ENCODE data around the gene INSYN2A.

INSYN2A gene, protein sequence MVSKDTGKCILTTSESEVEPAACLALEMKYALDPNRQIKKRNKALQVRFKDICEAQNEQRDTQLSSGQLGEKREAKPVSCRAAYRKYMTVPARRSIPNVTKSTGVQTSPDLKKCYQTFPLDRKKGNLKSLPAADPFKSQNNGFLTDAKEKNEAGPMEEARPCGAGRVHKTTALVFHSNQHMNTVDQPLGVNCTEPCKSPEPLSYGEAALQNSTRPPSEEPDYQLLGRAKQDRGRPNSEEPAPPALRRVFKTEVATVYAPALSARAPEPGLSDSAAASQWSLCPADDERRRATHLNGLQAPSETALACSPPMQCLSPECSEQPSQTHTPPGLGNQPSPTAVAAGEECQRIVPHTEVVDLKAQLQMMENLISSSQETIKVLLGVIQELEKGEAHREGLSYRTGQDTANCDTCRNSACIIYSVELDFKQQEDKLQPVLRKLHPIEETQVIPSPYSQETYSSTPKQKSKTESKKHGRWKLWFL

DNA sequence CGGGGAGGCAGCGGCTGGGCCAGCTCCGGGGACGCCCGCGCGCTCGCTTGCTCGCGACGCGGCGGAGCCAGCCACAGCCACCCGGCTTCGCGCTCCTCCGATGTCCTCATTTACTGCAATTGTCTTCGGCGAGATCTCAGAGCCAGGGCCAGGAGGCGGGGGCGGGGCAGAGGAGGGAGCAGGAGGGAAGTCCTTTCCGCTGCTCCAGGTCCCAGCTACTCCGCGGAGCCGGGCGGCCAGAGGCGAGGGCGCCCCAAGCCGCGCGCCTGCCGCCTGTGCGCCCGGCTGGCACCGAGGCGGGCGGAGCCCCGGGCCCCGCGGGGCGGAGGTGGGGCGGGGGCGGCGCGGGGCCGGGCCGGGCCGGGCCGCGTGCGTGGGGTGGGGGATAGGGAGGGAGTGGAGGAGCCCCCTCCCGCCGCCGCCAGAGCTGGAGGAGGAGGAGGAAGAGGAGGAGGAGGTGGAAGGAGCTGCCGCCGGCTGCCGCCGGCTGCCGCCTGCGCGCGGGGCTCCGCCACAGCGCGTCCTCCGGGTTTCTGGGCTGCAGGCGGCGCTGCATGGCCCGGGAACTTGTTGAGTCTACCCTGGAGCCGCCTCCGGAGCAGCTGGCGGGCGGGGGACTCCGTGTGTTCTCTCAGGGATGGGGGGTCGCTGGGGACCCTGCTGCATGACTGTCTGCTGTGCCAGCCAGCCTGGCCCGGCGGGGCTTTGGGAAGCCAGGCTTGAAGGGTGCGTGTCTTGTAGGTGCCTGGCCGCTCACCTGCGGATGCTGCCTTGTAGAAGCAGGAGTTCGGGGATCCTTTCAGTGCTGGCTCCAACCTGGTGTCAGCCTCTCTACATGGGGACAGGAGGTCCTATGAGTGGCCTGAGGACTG, at the start of gene INSYN2A:
TSS of gene INSYN2A (minus strand) at position 310 of the 872 bp plus-strand sequence. CDS start 20,196 bp downstream, outside the sequence.
- no peak for TF ChIP-seq ZNF70 (CRISPR knock-in tag; IDR thresholded peaks at IDR 0.05)
- TF ChIP-seq CSRNP3 (CRISPR knock-in tag; IDR thresholded peaks at IDR 0.05), result no peak
- no peak for TF ChIP-seq CREB5 (CRISPR knock-in tag; IDR thresholded peaks at IDR 0.05; ENCODE audit: low read depth)
- no peak for TF ChIP-seq TOX (CRISPR knock-in tag; IDR thresholded peaks at IDR 0.05; ENCODE audit: borderline replicate concordance)
- TF ChIP-seq RARB (CRISPR knock-in tag; IDR thresholded peaks at IDR 0.05), result no peak
- TF ChIP-seq, protein P1, sequence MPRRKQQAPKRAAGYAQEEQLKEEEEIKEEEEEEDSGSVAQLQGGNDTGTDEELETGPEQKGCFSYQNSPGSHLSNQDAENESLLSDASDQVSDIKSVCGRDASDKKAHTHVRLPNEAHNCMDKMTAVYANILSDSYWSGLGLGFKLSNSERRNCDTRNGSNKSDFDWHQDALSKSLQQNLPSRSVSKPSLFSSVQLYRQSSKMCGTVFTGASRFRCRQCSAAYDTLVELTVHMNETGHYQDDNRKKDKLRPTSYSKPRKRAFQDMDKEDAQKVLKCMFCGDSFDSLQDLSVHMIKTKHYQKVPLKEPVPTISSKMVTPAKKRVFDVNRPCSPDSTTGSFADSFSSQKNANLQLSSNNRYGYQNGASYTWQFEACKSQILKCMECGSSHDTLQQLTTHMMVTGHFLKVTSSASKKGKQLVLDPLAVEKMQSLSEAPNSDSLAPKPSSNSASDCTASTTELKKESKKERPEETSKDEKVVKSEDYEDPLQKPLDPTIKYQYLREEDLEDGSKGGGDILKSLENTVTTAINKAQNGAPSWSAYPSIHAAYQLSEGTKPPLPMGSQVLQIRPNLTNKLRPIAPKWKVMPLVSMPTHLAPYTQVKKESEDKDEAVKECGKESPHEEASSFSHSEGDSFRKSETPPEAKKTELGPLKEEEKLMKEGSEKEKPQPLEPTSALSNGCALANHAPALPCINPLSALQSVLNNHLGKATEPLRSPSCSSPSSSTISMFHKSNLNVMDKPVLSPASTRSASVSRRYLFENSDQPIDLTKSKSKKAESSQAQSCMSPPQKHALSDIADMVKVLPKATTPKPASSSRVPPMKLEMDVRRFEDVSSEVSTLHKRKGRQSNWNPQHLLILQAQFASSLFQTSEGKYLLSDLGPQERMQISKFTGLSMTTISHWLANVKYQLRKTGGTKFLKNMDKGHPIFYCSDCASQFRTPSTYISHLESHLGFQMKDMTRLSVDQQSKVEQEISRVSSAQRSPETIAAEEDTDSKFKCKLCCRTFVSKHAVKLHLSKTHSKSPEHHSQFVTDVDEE (CRISPR knock-in tag; IDR thresholded peaks at IDR 0.05), result no peak
- TF ChIP-seq ISL1 (CRISPR knock-in tag; IDR thresholded peaks at IDR 0.05), result no peak
- no peak for TF ChIP-seq PPARA (CRISPR knock-in tag; IDR thresholded peaks at IDR 0.05; ENCODE audit: borderline replicate concordance)
- TF ChIP-seq PATZ1 (CRISPR knock-in tag; IDR thresholded peaks at IDR 0.05; ENCODE audit: borderline replicate concordance), result no peak
- no peak for TF ChIP-seq ZC3H10 (CRISPR knock-in tag; IDR thresholded peaks at IDR 0.05)
- peak; percentile 56 for ATAC-seq

- no peak for TF ChIP-seq ZNF70 (CRISPR knock-in tag; IDR thresholded peaks at IDR 0.05)
- TF ChIP-seq TCF4 (CRISPR knock-in tag; IDR thresholded peaks at IDR 0.05; ENCODE audit: borderline replicate concordance), result no peak
- no peak for TF ChIP-seq ESRRG (CRISPR knock-in tag; IDR thresholded peaks at IDR 0.05)
- TF ChIP-seq ZFP30 (CRISPR knock-in tag; IDR thresholded peaks at IDR 0.05), result no peak
- TF ChIP-seq SNAI2 (CRISPR knock-in tag; IDR thresholded peaks at IDR 0.05), result no peak
- TF ChIP-seq, protein P1 (CRISPR knock-in tag; IDR thresholded peaks at IDR 0.05), result no peak
- TF ChIP-seq CSRNP3 (CRISPR knock-in tag; IDR thresholded peaks at IDR 0.05), result no peak
- no peak for TF ChIP-seq ZNF8 (CRISPR knock-in tag; IDR thresholded peaks at IDR 0.05)
- no peak for TF ChIP-seq BACH2 (CRISPR knock-in tag; IDR thresholded peaks at IDR 0.05; ENCODE audit: borderline replicate concordance)
- no peak for TF ChIP-seq ZFP3 (CRISPR knock-in tag; IDR thresholded peaks at IDR 0.05)
- TF ChIP-seq OSR1 (CRISPR knock-in tag; IDR thresholded peaks at IDR 0.05), result no peak
- TF ChIP-seq ZC3H10 (CRISPR knock-in tag; IDR thresholded peaks at IDR 0.05), result no peak
- TF ChIP-seq RARB (CRISPR knock-in tag; IDR thresholded peaks at IDR 0.05), result no peak
- TF ChIP-seq ARNTL (CRISPR knock-in tag; IDR thresholded peaks at IDR 0.05; ENCODE audit: borderline replicate concordance, low read depth), result no peak
- TF ChIP-seq PPARA (CRISPR knock-in tag; IDR thresholded peaks at IDR 0.05; ENCODE audit: borderline replicate concordance), result no peak
- no peak for ATAC-seq
These were observed 49.1 kb upstream of the INSYN2A start for GRCh38 chr10:127245456-127245855.
